Small intestine (tissue), 7 donors: ENCODE data around the gene B4GALNT2. TPM values are rescaled to one million over a fixed set of nuclear protein-coding genes. Genes with fewer than 3 reads are reported as not detected.

ENCODE experiments used
- DNase-seq, 2 donors: peaks; one replicate each; pipeline versions ENCODE4 v3.0.0 to v3.0.0-alpha.2; 2013
- FAIRE-seq: peaks from 2 replicates; lab custom pipeline; 2012; peaks lifted over from hg19 to GRCh38; lab: Jason Lieb, UNC
- H3K27ac ChIP-seq, 3 donors: one replicate each; pipeline ENCODE4 v1.5.1; 2013; ENCODE audit warnings: low read length in 2 of 3, mild to moderate bottlenecking in 2 of 3, control low read depth in 1 of 3, inconsistent platforms in 1 of 3, low read depth in 1 of 3, moderate library complexity in 1 of 3
- H3K27me3 ChIP-seq, 3 donors: one replicate each; pipeline ENCODE4 v1.6.1; 2013; ENCODE audit warnings: low read length in 3 of 3, inconsistent platforms in 1 of 3; ENCODE audit not compliant: control insufficient read depth in 3 of 3, insufficient read depth in 3 of 3
- H3K36me3 ChIP-seq, 3 donors: one replicate each; pipeline ENCODE4 v1.6.1; 2013; ENCODE audit warnings: low read length in 3 of 3, inconsistent platforms in 1 of 3, low read depth in 1 of 3, mild to moderate bottlenecking in 1 of 3, moderate library complexity in 1 of 3; ENCODE audit not compliant: control insufficient read depth in 3 of 3, insufficient read depth in 2 of 3
- H3K4me1 ChIP-seq, 3 donors: one replicate each; pipeline ENCODE4 v1.6.1; 2013; ENCODE audit warnings: low read length in 2 of 3, inconsistent platforms in 1 of 3, low read depth in 1 of 3, mild to moderate bottlenecking in 1 of 3, moderate library complexity in 1 of 3; ENCODE audit not compliant: control insufficient read depth in 3 of 3, insufficient read depth in 2 of 3
- H3K4me3 ChIP-seq, 3 donors: one replicate each; pipeline ENCODE4 v1.5.1; 2013; ENCODE audit warnings: low read length in 3 of 3, control low read depth in 1 of 3, inconsistent platforms in 1 of 3, low read depth in 1 of 3, mild to moderate bottlenecking in 1 of 3, moderate library complexity in 1 of 3
- H3K9me3 ChIP-seq, 2 donors: one replicate each; pipeline ENCODE4 v1.6.1; 2013; ENCODE audit warnings: low read depth in 1 of 2, low read length in 1 of 2; ENCODE audit not compliant: control insufficient read depth in 2 of 2, insufficient read depth in 1 of 2
- WGBS, 3 donors: extraction: QIAGEN DNeasy Blood & Tissue Kit; methylation state at CpG; one replicate each; pipeline ENCODE4 v1.1.7; 2013; 5-methylcytosine and 5-hydroxymethylcytosine counted together
- polyA plus RNA-seq, 4 donors: library from polyadenylated mRNA; stranded (reverse) in 3 of 4; unstranded in 1 of 4; fragments of 200-250 nt in 3 of 4; fragments of 120-200 nt in 1 of 4; gene quantifications; one replicate each; pipeline versions ENCODE4 v1.2.1 to v1.2.3, GENCODE V29; 2013
- donor health status: healthy with polysubstance abuse.
- donor health status: control.
- donor health status: control.
- donor health status: Bipolar disorder and iron deficiency.
- donor health status: healthy.

Gene B4GALNT2
- polyA plus RNA-seq, 4 donors, result 0.13 to 3.2 (median 0.72) TPM

GRCh38 chr17:49200423-49201083 lies 68.0 kb downstream of the B4GALNT2 start:
- Histone ChIP-seq H3K36me3 (no peaks in the 10 kb centered on the region), H3K27ac (peak overlapping the region in 1 of 3 donors; percentile 11), H3K4me3 (no peak overlapping the region), H3K4me1 (no peaks in the 10 kb centered on the region), H3K9me3 (no peaks in the 10 kb centered on the region), H3K27me3 (peaks cover 0 to 5% (median 0%) of the 10 kb centered on the region in 3 donors)
- DNase-seq, result no peak
- no peak for FAIRE-seq
- 84 to 95% (median 86%) methylated on average over 13 of the region's 13 CpGs for WGBS, 3 donors

- FAIRE-seq (no peak), DNase-seq (no peak)
- Histone ChIP-seq H3K4me1 (no peaks in the 10 kb centered on the region), H3K27ac (peak overlapping the region in 1 of 3 donors; percentile 56), H3K4me3 (no peak overlapping the region), H3K27me3 (peaks cover 0 to 8% (median 0%) of the 10 kb centered on the region in 3 donors), H3K9me3 (no peaks in the 10 kb centered on the region), H3K36me3 (no peaks in the 10 kb centered on the region)
- 75 to 93% (median 89%) methylated on average over 8 of the region's 8 CpGs for WGBS, 3 donors
Measured at GRCh38 chr17:49201481-49201927, 68.9 kb downstream of the B4GALNT2 start.

GRCh38 chr17:49203796-49204195 lies 71.2 kb downstream of the B4GALNT2 start:
- FAIRE-seq (no peak), DNase-seq (no peak)
- H3K9me3 ChIP-seq, result no peaks in the 10 kb centered on the region
- H3K27ac ChIP-seq, result no peak overlapping the region
- H3K27me3 ChIP-seq, result peaks cover 0 to 14% (median 0%) of the 10 kb centered on the region in 3 donors
- no peaks in the 10 kb centered on the region for H3K36me3 ChIP-seq
- H3K4me1 ChIP-seq, result no peaks in the 10 kb centered on the region
- WGBS, 3 donors, result 55 to 81% (median 64%) methylated on average over 2 of the region's 2 CpGs
- no peak overlapping the region for H3K4me3 ChIP-seq

GRCh38 chr17:49204516-49204915 lies 71.9 kb downstream of the B4GALNT2 start:
- no peak overlapping the region for H3K27ac ChIP-seq
- H3K27me3 ChIP-seq, result peaks cover 0 to 14% (median 0%) of the 10 kb centered on the region in 3 donors
- H3K4me1 ChIP-seq, result no peaks in the 10 kb centered on the region
- no peaks in the 10 kb centered on the region for H3K9me3 ChIP-seq
- H3K4me3 ChIP-seq, result no peak overlapping the region
- FAIRE-seq (no peak), DNase-seq (no peak)
- no peaks in the 10 kb centered on the region for H3K36me3 ChIP-seq
- WGBS, 3 donors, result 95 to 98% (median 97%) methylated on average over 2 of the region's 2 CpGs

- 61 to 80% (median 67%) methylated on average over 10 of the region's 10 CpGs for WGBS, 3 donors
- Histone ChIP-seq H3K27me3 (peaks cover 0 to 12% (median 0%) of the 10 kb centered on the region in 3 donors), H3K27ac (peak overlapping the region in 1 of 3 donors; percentile 46), H3K4me1 (peaks cover 0 to 4% (median 0%) of the 10 kb centered on the region in 3 donors), H3K9me3 (no peaks in the 10 kb centered on the region), H3K4me3 (no peak overlapping the region), H3K36me3 (no peaks in the 10 kb centered on the region)
- FAIRE-seq (no peak), DNase-seq (no peak)
Measured at GRCh38 chr17:49209061-49209571, 76.5 kb downstream of the B4GALNT2 start.

- Histone ChIP-seq H3K27me3 (peaks cover 0 to 10% (median 0%) of the 10 kb centered on the region in 3 donors), H3K36me3 (no peaks in the 10 kb centered on the region), H3K4me1 (peaks cover 0 to 4% (median 0%) of the 10 kb centered on the region in 3 donors), H3K4me3 (peak within 1 kb of the TSS; percentile 33 to 56 (median 35)), H3K27ac (peak within 1 kb of the TSS; percentile 20 to 75 (median 32)), H3K9me3 (no peaks in the 10 kb centered on the region)
- no peak for FAIRE-seq
- WGBS, 3 donors, result 23 to 44% (median 38%) methylated on average over 20 to 22 of the region's 22 CpGs
- peak; percentile 30 to 61 for DNase-seq
Measured at GRCh38 chr17:49210158-49211029, 77.8 kb downstream of the B4GALNT2 start, which contains the start of the genes ABI3 and GNGT2. Gene ABI3 (plus strand): TSS chr17:49210707. CDS start chr17:49210725, 18 bp downstream. Gene GNGT2 (minus strand): TSS chr17:49210574. CDS start chr17:49207422, 3,152 bp downstream.

GRCh38 chr17:49213399-49213798 lies 80.8 kb downstream of the B4GALNT2 start:
- Histone ChIP-seq H3K4me1 (peaks cover 0 to 4% (median 3%) of the 10 kb centered on the region in 3 donors), H3K27ac (no peak overlapping the region), H3K4me3 (peak overlapping the region in 1 of 3 donors; percentile 56), H3K27me3 (no peaks in the 10 kb centered on the region), H3K9me3 (no peaks in the 10 kb centered on the region), H3K36me3 (peaks cover 0 to 9% (median 0%) of the 10 kb centered on the region in 3 donors)
- 58 to 73% (median 63%) methylated on average over 5 of the region's 5 CpGs for WGBS, 3 donors
- FAIRE-seq, result no peak
- DNase-seq, result no peak

GRCh38 chr17:49213847-49214246 lies 81.3 kb downstream of the B4GALNT2 start:
- FAIRE-seq, result no peak
- Histone ChIP-seq H3K27ac (no peak overlapping the region), H3K4me1 (peaks cover 0 to 4% (median 3%) of the 10 kb centered on the region in 3 donors), H3K4me3 (peak overlapping the region in 1 of 3 donors; percentile 56), H3K27me3 (peaks cover 0 to 1% (median 0%) of the 10 kb centered on the region in 3 donors), H3K36me3 (peaks cover 0 to 10% (median 0%) of the 10 kb centered on the region in 3 donors), H3K9me3 (no peaks in the 10 kb centered on the region)
- DNase-seq, result no peak
- WGBS, 3 donors, result 81 to 88% (median 84%) methylated on average over 2 of the region's 2 CpGs
